Astrocyte (in vitro differentiated cells and primary cell): ENCODE results near the gene C10orf67. TPM values are rescaled to one million over a fixed set of nuclear protein-coding genes. Genes with fewer than 3 reads are reported as not detected.

Source experiments
- DNase-seq: peaks from one replicate; pipeline ENCODE4 v3.0.0-alpha.2; 2010; ENCODE audit warnings: low read depth
- FAIRE-seq: peaks from 2 replicates; lab custom pipeline; 2011; peaks lifted over from hg19 to GRCh38; lab: Jason Lieb, UNC
- H2AFZ ChIP-seq: 2 replicates; pipeline ENCODE4 v1.6.0; 2012; ENCODE audit warnings: low read depth, low read length, inconsistent platforms
- H3K27ac ChIP-seq: 2 replicates; pipeline ENCODE4 v1.5.1; 2011; ENCODE audit warnings: low read depth, low read length, inconsistent platforms
- H3K27me3 ChIP-seq: 2 replicates; pipeline ENCODE4 v1.6.0; 2011; ENCODE audit warnings: low read length, inconsistent platforms; ENCODE audit not compliant: insufficient read depth
- H3K36me3 ChIP-seq: 2 replicates; pipeline ENCODE4 v1.5.1; 2011; ENCODE audit warnings: low read length, inconsistent platforms; ENCODE audit not compliant: insufficient read depth
- H3K4me1 ChIP-seq: 2 replicates; pipeline ENCODE4 v1.5.1; 2011; ENCODE audit warnings: low read length, inconsistent platforms; ENCODE audit not compliant: insufficient read depth
- H3K4me2 ChIP-seq: 2 replicates; pipeline ENCODE4 v1.6.0; 2012; ENCODE audit warnings: low read length, inconsistent platforms
- H3K4me3 ChIP-seq: 2 replicates; pipeline ENCODE4 v1.5.1; 2011; ENCODE audit warnings: low read depth, mild to moderate bottlenecking, low read length, inconsistent platforms; ENCODE audit not compliant: insufficient read depth
- H3K79me2 ChIP-seq: 2 replicates; pipeline ENCODE4 v1.6.0; 2012; ENCODE audit warnings: mild to moderate bottlenecking, low read length, inconsistent platforms; ENCODE audit not compliant: insufficient read depth
- H3K9ac ChIP-seq: 2 replicates; pipeline ENCODE4 v1.6.0; 2012; ENCODE audit warnings: mild to moderate bottlenecking, low read length, inconsistent platforms
- H3K9me3 ChIP-seq: 2 replicates; pipeline ENCODE4 v1.5.1; 2012; ENCODE audit warnings: low read depth, mild to moderate bottlenecking, low read length, inconsistent platforms; ENCODE audit not compliant: insufficient read depth
- H4K20me1 ChIP-seq: 2 replicates; pipeline ENCODE4 v1.6.0; 2012; ENCODE audit warnings: low read length, inconsistent platforms; ENCODE audit not compliant: insufficient read depth
- H3K27ac Mint-ChIP-seq: one replicate; pipeline ENCODE4 v1.8.0; 2021; ENCODE audit warnings: mild to moderate bottlenecking, mixed read lengths; ENCODE audit not compliant: unreplicated experiment
- H3K27me3 Mint-ChIP-seq: one replicate; pipeline ENCODE4 v1.8.0; 2021; ENCODE audit warnings: low read depth, mixed read lengths; ENCODE audit not compliant: unreplicated experiment
- H3K36me3 Mint-ChIP-seq: one replicate; pipeline ENCODE4 v1.8.0; 2021; ENCODE audit warnings: low read depth, mixed read lengths; ENCODE audit not compliant: unreplicated experiment
- H3K4me1 Mint-ChIP-seq: one replicate; pipeline ENCODE4 v1.8.0; 2021; ENCODE audit warnings: low read depth, mixed read lengths; ENCODE audit not compliant: unreplicated experiment
- H3K4me3 Mint-ChIP-seq: one replicate; pipeline ENCODE4 v1.8.0; 2021; ENCODE audit warnings: mild to moderate bottlenecking, moderate library complexity, mixed read lengths; ENCODE audit not compliant: unreplicated experiment
- H3K9me3 Mint-ChIP-seq: one replicate; pipeline ENCODE4 v1.8.0; 2021; ENCODE audit warnings: mild to moderate bottlenecking, mixed read lengths; ENCODE audit not compliant: unreplicated experiment
- CTCF ChIP-seq: IDR thresholded peaks from 2 replicates; pipeline ENCODE4 v1.5.1; 2011; ENCODE audit warnings: low read depth, mild to moderate bottlenecking, inconsistent platforms, low read length, moderate library complexity; ENCODE audit not compliant: insufficient read depth
- EZH2 ChIP-seq: IDR thresholded peaks from 2 replicates; pipeline ENCODE4 v1.6.1; 2012; ENCODE audit warnings: mild to moderate bottlenecking, low read length, inconsistent platforms; ENCODE audit not compliant: insufficient read depth
- total RNA-seq: library from RNA; stranded (reverse); gene quantifications from 2 replicates; pipeline ENCODE4 v1.2.1, GENCODE V29; 2021

C10orf67 gene
- total RNA-seq, 1 donor from 2014 or later, result 0.27 TPM

GRCh38 chr10:23191764-23192711 lies 152.6 kb downstream of the C10orf67 start, which contains the start of gene PTF1A:
PTF1A (plus strand) TSS chr10:23192312; CDS start chr10:23192531, 219 bp downstream.
- no peak within 1 kb of the TSS for H3K4me3 ChIP-seq
- Mint-ChIP-seq H3K36me3 (no peaks in the 10 kb centered on the region), H3K27ac (no peak within 1 kb of the TSS), H3K4me1 (no peaks in the 10 kb centered on the region), H3K4me3 (no peak within 1 kb of the TSS), H3K9me3 (peaks cover 13% of the 10 kb centered on the region), H3K27me3 (peaks cover 76% of the 10 kb centered on the region)
- H3K4me1 ChIP-seq, result peaks cover 2% of the 10 kb centered on the region
- no peak within 1 kb of the TSS for H3K4me2 ChIP-seq
- no peak within 1 kb of the TSS for H3K27ac ChIP-seq
- no peaks in the 10 kb centered on the region for H4K20me1 ChIP-seq
- H2AFZ ChIP-seq, result no peak within 1 kb of the TSS
- H3K79me2 ChIP-seq, result no peaks in the 10 kb centered on the region
- DNase-seq, result no peak
- H3K36me3 ChIP-seq, result no peaks in the 10 kb centered on the region
- H3K9me3 ChIP-seq, result no peaks in the 10 kb centered on the region
- TF ChIP-seq EZH2, result peak; percentile 54
- no peak for TF ChIP-seq CTCF
- H3K27me3 ChIP-seq, result peaks cover 57% of the 10 kb centered on the region
- H3K9ac ChIP-seq, result no peak within 1 kb of the TSS
- no peak for FAIRE-seq

GRCh38 chr10:23190872-23191763 lies 153.5 kb downstream of the C10orf67 start:
- Histone ChIP-seq H3K36me3 (no peaks in the 10 kb centered on the region), H3K4me1 (peaks cover 2% of the 10 kb centered on the region), H3K79me2 (no peaks in the 10 kb centered on the region), H3K4me3 (no peak overlapping the region), H4K20me1 (no peaks in the 10 kb centered on the region), H3K9me3 (no peaks in the 10 kb centered on the region), H3K27ac (no peak overlapping the region), H3K27me3 (peaks cover 51% of the 10 kb centered on the region), H3K9ac (no peak overlapping the region), H2AFZ (no peak overlapping the region), H3K4me2 (no peak overlapping the region)
- Mint-ChIP-seq H3K36me3 (no peaks in the 10 kb centered on the region), H3K9me3 (peaks cover 10% of the 10 kb centered on the region), H3K4me3 (no peak overlapping the region), H3K27ac (no peak overlapping the region), H3K27me3 (peaks cover 75% of the 10 kb centered on the region), H3K4me1 (no peaks in the 10 kb centered on the region)
- FAIRE-seq (no peak), DNase-seq (no peak)
- TF ChIP-seq EZH2, result peak; percentile 71
- TF ChIP-seq CTCF, result no peak
